ENCODE results near the gene NOMO2.
"Not testable (repeated sequence)": the region's sequence is repeated elsewhere in the genome, so short reads cannot be mapped to it uniquely, and the experiment has no call there.

DNA sequence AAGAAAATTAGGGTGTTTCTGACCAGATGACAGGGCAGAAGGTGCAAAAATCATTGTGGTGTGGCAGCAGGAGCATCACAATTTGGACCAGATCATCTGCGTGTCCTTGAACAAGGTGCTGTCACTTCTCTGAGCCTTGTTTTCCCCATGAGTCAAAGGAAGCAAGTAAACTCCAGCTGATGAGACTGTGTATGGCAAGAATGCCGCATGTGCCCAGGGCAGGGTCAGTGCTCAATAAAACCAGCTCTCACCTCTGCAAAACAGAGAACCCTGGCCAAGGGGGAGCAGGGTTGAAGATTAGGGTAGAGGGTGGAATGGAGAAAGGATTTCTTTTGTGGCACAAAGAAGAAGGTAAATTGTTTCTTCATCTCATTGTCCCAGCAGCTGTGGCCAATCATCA lies 17.4 kb upstream of the NOMO2 start:
- not testable (repeated sequence) for TF ChIP-seq ZNF8 (CRISPR knock-in tag; IDR thresholded peaks at IDR 0.05); TOX (CRISPR knock-in tag; IDR thresholded peaks at IDR 0.05; ENCODE audit: borderline replicate concordance); ZFP30 (CRISPR knock-in tag; IDR thresholded peaks at IDR 0.05); CSDC2 (CRISPR knock-in tag; IDR thresholded peaks at IDR 0.05); SNAI2 (CRISPR knock-in tag; IDR thresholded peaks at IDR 0.05)
- TF ChIP-seq, protein P1, sequence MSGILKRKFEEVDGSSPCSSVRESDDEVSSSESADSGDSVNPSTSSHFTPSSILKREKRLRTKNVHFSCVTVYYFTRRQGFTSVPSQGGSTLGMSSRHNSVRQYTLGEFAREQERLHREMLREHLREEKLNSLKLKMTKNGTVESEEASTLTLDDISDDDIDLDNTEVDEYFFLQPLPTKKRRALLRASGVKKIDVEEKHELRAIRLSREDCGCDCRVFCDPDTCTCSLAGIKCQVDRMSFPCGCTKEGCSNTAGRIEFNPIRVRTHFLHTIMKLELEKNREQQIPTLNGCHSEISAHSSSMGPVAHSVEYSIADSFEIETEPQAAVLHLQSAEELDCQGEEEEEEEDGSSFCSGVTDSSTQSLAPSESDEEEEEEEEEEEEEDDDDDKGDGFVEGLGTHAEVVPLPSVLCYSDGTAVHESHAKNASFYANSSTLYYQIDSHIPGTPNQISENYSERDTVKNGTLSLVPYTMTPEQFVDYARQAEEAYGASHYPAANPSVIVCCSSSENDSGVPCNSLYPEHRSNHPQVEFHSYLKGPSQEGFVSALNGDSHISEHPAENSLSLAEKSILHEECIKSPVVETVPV (CRISPR knock-in tag; IDR thresholded peaks at IDR 0.05), result not testable (repeated sequence)
- TF ChIP-seq, protein P2, sequence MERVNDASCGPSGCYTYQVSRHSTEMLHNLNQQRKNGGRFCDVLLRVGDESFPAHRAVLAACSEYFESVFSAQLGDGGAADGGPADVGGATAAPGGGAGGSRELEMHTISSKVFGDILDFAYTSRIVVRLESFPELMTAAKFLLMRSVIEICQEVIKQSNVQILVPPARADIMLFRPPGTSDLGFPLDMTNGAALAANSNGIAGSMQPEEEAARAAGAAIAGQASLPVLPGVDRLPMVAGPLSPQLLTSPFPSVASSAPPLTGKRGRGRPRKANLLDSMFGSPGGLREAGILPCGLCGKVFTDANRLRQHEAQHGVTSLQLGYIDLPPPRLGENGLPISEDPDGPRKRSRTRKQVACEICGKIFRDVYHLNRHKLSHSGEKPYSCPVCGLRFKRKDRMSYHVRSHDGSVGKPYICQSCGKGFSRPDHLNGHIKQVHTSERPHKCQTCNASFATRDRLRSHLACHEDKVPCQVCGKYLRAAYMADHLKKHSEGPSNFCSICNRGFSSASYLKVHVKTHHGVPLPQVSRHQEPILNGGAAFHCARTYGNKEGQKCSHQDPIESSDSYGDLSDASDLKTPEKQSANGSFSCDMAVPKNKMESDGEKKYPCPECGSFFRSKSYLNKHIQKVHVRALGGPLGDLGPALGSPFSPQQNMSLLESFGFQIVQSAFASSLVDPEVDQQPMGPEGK (CRISPR knock-in tag; IDR thresholded peaks at IDR 0.05; ENCODE audit: borderline replicate concordance), result not testable (repeated sequence)
